ENCODE results near the gene CDKL1.

The CDKL1 gene

GRCh38 chr14:50396631-50397389, at the start of gene CDKL1:
TSS of gene CDKL1 (minus strand) at chr14:50396881. CDS start at chr14:50395868, 1,013 bp downstream.
- peak; percentile 30 for DNase-seq (ENCODE audit: low read depth)

- no peak for DNase-seq (ENCODE audit: low read depth)
Measured at GRCh38 chr14:50434528-50434927, 37.8 kb upstream of the CDKL1 start.

- DNase-seq (ENCODE audit: low read depth) = no peak
Measured at GRCh38 chr14:50432131-50432530, 35.5 kb upstream of the CDKL1 start.

GRCh38 chr14:50425816-50426215, 29.1 kb upstream of the CDKL1 start:
- no peak for DNase-seq (ENCODE audit: low read depth)

- DNase-seq (ENCODE audit: low read depth) = no peak
Measured at GRCh38 chr14:50425105-50425504, 28.4 kb upstream of the CDKL1 start.

GRCh38 chr14:50423529-50423928, 26.8 kb upstream of the CDKL1 start:
- no peak for DNase-seq (ENCODE audit: low read depth)

- DNase-seq (ENCODE audit: low read depth) = no peak
Measured at GRCh38 chr14:50421499-50421898, 24.8 kb upstream of the CDKL1 start.

- DNase-seq (ENCODE audit: low read depth) = no peak
Measured at GRCh38 chr14:50417853-50418252, 21.2 kb upstream of the CDKL1 start.

- peak; percentile 57 for DNase-seq (ENCODE audit: low read depth)
Measured at GRCh38 chr14:50410921-50411320, 14.2 kb upstream of the CDKL1 start.

GRCh38 chr14:50410071-50410470, 13.4 kb upstream of the CDKL1 start:
- no peak for DNase-seq (ENCODE audit: low read depth)

GRCh38 chr14:50407111-50407812, 10.6 kb upstream of the CDKL1 start:
- no peak for DNase-seq (ENCODE audit: low read depth)

- no peak for DNase-seq (ENCODE audit: low read depth)
Measured at GRCh38 chr14:50403419-50403818, 6.7 kb upstream of the CDKL1 start.

- no peak for DNase-seq (ENCODE audit: low read depth)
Measured at GRCh38 chr14:50402965-50403364, 6.3 kb upstream of the CDKL1 start.

GRCh38 chr14:50400461-50400860, 3.8 kb upstream of the CDKL1 start:
- no peak for DNase-seq (ENCODE audit: low read depth)

- DNase-seq (ENCODE audit: low read depth) = no peak
Measured at GRCh38 chr14:50399251-50400032, 2.8 kb upstream of the CDKL1 start.

- no peak for DNase-seq (ENCODE audit: low read depth)
Measured at GRCh38 chr14:50398189-50398580, 1.5 kb upstream of the CDKL1 start.

- DNase-seq (ENCODE audit: low read depth) = no peak
Measured at GRCh38 chr14:50397390-50398188, 908 bp upstream of the CDKL1 start.

GRCh38 chr14:50395448-50395847, 1.2 kb downstream of the CDKL1 start:
- DNase-seq (ENCODE audit: low read depth) = no peak

- no peak for DNase-seq (ENCODE audit: low read depth)
Measured at GRCh38 chr14:50394713-50395112, 2.0 kb downstream of the CDKL1 start.

GRCh38 chr14:50389668-50390441, 6.8 kb downstream of the CDKL1 start:
- DNase-seq (ENCODE audit: low read depth) = no peak

GRCh38 chr14:50388256-50388931, 8.3 kb downstream of the CDKL1 start:
- DNase-seq (ENCODE audit: low read depth) = no peak
